HFFc6 (cell line): ENCODE data around the gene TKTL1. TPM values are rescaled to one million over a fixed set of nuclear protein-coding genes. Genes with fewer than 3 reads are reported as not detected.
"Not testable (repeated sequence)": the region's sequence is repeated elsewhere in the genome, so short reads cannot be mapped to it uniquely, and the experiment has no call there.

ENCODE experiments used
- DNase-seq: peaks from one replicate; pipeline ENCODE4 v3.0.0-alpha.2; 2018
- H3K27ac Mint-ChIP-seq: 2 replicates; pipeline ENCODE4 v1.8.0; 2020; ENCODE audit warnings: mild to moderate bottlenecking, mixed read lengths
- H3K27me3 Mint-ChIP-seq: 2 replicates; pipeline ENCODE4 v1.8.0; 2021; ENCODE audit warnings: mild to moderate bottlenecking, moderate library complexity, mixed read lengths; ENCODE audit not compliant: insufficient read depth
- H3K36me3 Mint-ChIP-seq: 2 replicates; pipeline ENCODE4 v1.8.0; 2021; ENCODE audit warnings: low read depth, mixed read lengths
- H3K4me1 Mint-ChIP-seq: 2 replicates; pipeline ENCODE4 v1.8.0; 2020; ENCODE audit warnings: low read depth, mixed read lengths
- H3K4me3 Mint-ChIP-seq: 2 replicates; pipeline ENCODE4 v1.8.0; 2020; ENCODE audit warnings: mild to moderate bottlenecking, moderate library complexity, mixed read lengths
- H3K9me3 Mint-ChIP-seq: 2 replicates; pipeline ENCODE4 v1.8.0; 2020; ENCODE audit warnings: mild to moderate bottlenecking, mixed read lengths
- CTCF ChIP-seq: fragments of 200-600 bp; sonication (generic); IDR thresholded peaks from 2 replicates; pipeline ENCODE4 v1.5.0; 2021; ENCODE audit warnings: antibody characterized with exemption, mild to moderate bottlenecking
- total RNA-seq, 6 experiments: library from RNA; stranded (reverse); fragmentation: NEBNext Ultra II Directional; extraction: Animal tissue kit (Norgen Biotek cat#: 25700); gene quantifications; 2 replicates in 1 of 6; 3 replicates in 5 of 6; pipeline ENCODE4 v1.2.3, GENCODE V29; 2021

TKTL1 gene
- total RNA-seq, 6 experiments from 2014 or later = not detected

- peaks cover 5% of the 10 kb centered on the region; the same call in 1 of the 2 replicates for H3K27me3 Mint-ChIP-seq
These were observed 38.3 kb downstream of the TKTL1 start for GRCh38 chrX:154333837-154334271.

GRCh38 chrX:154334496-154334895 is 38.9 kb downstream of the TKTL1 start:
- peaks cover 5% of the 10 kb centered on the region; the same call in 1 of the 2 replicates for H3K27me3 Mint-ChIP-seq
- TF ChIP-seq CTCF = no peak
- H3K4me3 Mint-ChIP-seq = no peak overlapping the region
- no peak overlapping the region for H3K27ac Mint-ChIP-seq
- H3K9me3 Mint-ChIP-seq = no peaks in the 10 kb centered on the region
- DNase-seq = no peak
- no peaks in the 10 kb centered on the region for H3K36me3 Mint-ChIP-seq
- peaks cover 19% of the 10 kb centered on the region for H3K4me1 Mint-ChIP-seq

More at GRCh38 chrX:154333837-154334271, 38.3 kb downstream of the TKTL1 start:
- Mint-ChIP-seq H3K4me1 (peaks cover 19% of the 10 kb centered on the region), H3K4me3 (no peak overlapping the region), H3K9me3 (no peaks in the 10 kb centered on the region), H3K36me3 (no peaks in the 10 kb centered on the region), H3K27ac (no peak overlapping the region)
- no peak for DNase-seq
- TF ChIP-seq CTCF = no peak

GRCh38 chrX:154341399-154342298 is 46.1 kb downstream of the TKTL1 start:
- H3K27ac Mint-ChIP-seq, H3K4me1 Mint-ChIP-seq, DNase-seq, H3K9me3 Mint-ChIP-seq, H3K27me3 Mint-ChIP-seq, H3K4me3 Mint-ChIP-seq, H3K36me3 Mint-ChIP-seq: not testable (repeated sequence)

GRCh38 chrX:154343063-154343462 is 47.5 kb downstream of the TKTL1 start:
- not testable (repeated sequence) for H3K27me3 Mint-ChIP-seq, H3K9me3 Mint-ChIP-seq, H3K36me3 Mint-ChIP-seq, H3K27ac Mint-ChIP-seq, H3K4me3 Mint-ChIP-seq, H3K4me1 Mint-ChIP-seq, DNase-seq

- not testable (repeated sequence) for DNase-seq, H3K27ac Mint-ChIP-seq, H3K4me1 Mint-ChIP-seq, H3K36me3 Mint-ChIP-seq, H3K27me3 Mint-ChIP-seq, H3K9me3 Mint-ChIP-seq, H3K4me3 Mint-ChIP-seq
These were observed 48.0 kb downstream of the TKTL1 start for GRCh38 chrX:154343620-154344019.

- peaks cover 6% of the 10 kb centered on the region for H3K4me1 Mint-ChIP-seq
- H3K4me3 Mint-ChIP-seq = no peak overlapping the region
These were observed 52.5 kb downstream of the TKTL1 start for GRCh38 chrX:154348114-154348531.

More at GRCh38 chrX:154348114-154348531, 52.5 kb downstream of the TKTL1 start:
- TF ChIP-seq CTCF = no peak; the same call in 1 of the 2 replicates
- H3K27me3 Mint-ChIP-seq = peaks cover 12% of the 10 kb centered on the region
- DNase-seq = peak; percentile 24
- no peaks in the 10 kb centered on the region for H3K9me3 Mint-ChIP-seq
- H3K27ac Mint-ChIP-seq = peak overlapping the region; percentile 38
- H3K36me3 Mint-ChIP-seq = no peaks in the 10 kb centered on the region
